T-helper 2 cell treated with Interferon-gamma antibody and Interleukin-4, amounts not matched to agents 5 μg/mL and 100 μg/mL, for 36 hours (primary cell): ENCODE measurements around the gene KCNK16.

Experiments
- DNase-seq: peaks from one replicate; pipeline ENCODE4 v3.0.0; 2021; ENCODE audit warnings: low spot score
- H3K27ac Mint-ChIP-seq: one replicate; pipeline ENCODE4 v1.8.0; 2021; ENCODE audit warnings: mild to moderate bottlenecking, mixed read lengths
- H3K27me3 Mint-ChIP-seq: one replicate; pipeline ENCODE4 v1.8.0; 2021; ENCODE audit warnings: low read depth, mixed read lengths
- H3K36me3 Mint-ChIP-seq: one replicate; pipeline ENCODE4 v1.8.0; 2021; ENCODE audit warnings: low read depth, mixed read lengths
- H3K4me1 Mint-ChIP-seq: one replicate; pipeline ENCODE4 v1.8.0; 2021; ENCODE audit warnings: low read depth, mixed read lengths
- H3K4me3 Mint-ChIP-seq: one replicate; pipeline ENCODE4 v1.8.0; 2022; ENCODE audit warnings: mild to moderate bottlenecking, moderate library complexity, mixed read lengths
- H3K9me3 Mint-ChIP-seq: one replicate; pipeline ENCODE4 v1.8.0; 2021; ENCODE audit warnings: mixed read lengths

KCNK16 gene

DNA sequence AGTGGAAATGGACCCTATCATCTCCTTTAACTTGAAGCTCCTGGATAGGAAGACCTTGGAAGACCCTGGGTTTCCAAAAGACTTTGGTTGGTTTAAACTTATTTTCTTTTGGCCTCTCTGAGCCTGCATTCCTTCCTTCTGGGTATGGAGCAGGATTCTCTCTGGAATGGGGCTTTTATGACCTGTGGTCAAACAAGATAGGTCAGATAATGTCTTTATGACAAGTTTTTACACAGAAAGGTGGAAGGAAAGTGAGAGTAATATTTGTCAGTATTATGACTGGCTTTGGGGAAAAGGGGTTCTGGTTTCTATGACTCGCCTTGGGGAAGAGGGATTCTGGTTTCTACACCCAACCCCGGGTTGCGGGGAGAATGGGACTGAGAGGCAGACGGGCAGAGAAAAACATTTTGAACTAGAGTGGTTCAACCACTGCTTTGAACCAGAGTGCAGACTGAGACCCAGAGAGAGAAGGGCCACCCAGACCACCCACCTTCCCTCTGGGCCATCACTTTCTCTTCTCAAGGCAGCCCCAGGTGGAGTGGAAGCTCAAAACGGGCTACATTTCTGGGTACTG, 55.6 kb downstream of the KCNK16 start:
- no peak for DNase-seq
- H3K27ac Mint-ChIP-seq: no peak overlapping the region

DNA sequence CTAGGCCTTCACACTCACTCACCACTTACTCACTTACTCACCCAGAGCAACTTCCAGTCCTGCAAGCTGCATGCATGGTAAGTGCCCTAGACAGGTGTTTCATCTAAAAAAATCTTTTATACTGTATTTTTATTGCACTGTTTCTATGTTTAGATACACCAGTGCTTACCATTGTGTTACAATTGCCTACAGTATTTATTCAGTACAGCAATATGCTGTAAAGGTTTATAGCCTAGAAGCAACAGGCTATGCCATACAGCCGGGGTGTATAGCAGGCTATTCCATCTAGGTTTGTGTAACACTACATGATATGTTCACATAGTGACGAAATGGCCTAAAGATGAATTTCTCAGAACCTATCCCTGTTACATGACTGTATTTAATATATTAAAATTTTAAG, 56.1 kb downstream of the KCNK16 start:
- Mint-ChIP-seq H3K36me3 (no peaks in the 10 kb centered on the region), H3K4me1 (peaks cover 5% of the 10 kb centered on the region), H3K27me3 (peaks cover 3% of the 10 kb centered on the region), H3K27ac (no peak overlapping the region), H3K4me3 (no peak overlapping the region), H3K9me3 (no peaks in the 10 kb centered on the region)
- no peak for DNase-seq

More for the DNA sequence above, 55.6 kb downstream of the KCNK16 start:
- Mint-ChIP-seq H3K4me3 (no peak overlapping the region), H3K9me3 (no peaks in the 10 kb centered on the region), H3K4me1 (peaks cover 5% of the 10 kb centered on the region), H3K36me3 (no peaks in the 10 kb centered on the region), H3K27me3 (peaks cover 3% of the 10 kb centered on the region)
